Cardiac fibroblast (primary cell): Measurements from ENCODE around the gene ZCCHC7.

Experiments used
- DNase-seq, 2 donors: peaks; one replicate each; pipeline versions ENCODE4 v3.0.0 to v3.0.0-alpha.2; 2010; ENCODE audit warnings: low read depth in 2 of 2
- H3K4me3 ChIP-seq, 2 donors: replicated peaks in 1 of 2; 1 replicate in 1 of 2; 2 replicates in 1 of 2; pipeline ENCODE4 v1.5.1; 2011; ENCODE audit warnings: low read depth in 2 of 2, low read length in 2 of 2, mild to moderate bottlenecking in 2 of 2, moderate library complexity in 1 of 2
- CTCF ChIP-seq: IDR thresholded peaks from one replicate; pipeline ENCODE4 v1.5.1; 2011; ENCODE audit warnings: low read depth, mild to moderate bottlenecking, low read length, inconsistent platforms

The ZCCHC7 gene

GRCh38 chr9:37348917-37349316, 228.5 kb downstream of the ZCCHC7 start:
- DNase-seq: no peak
- no peak for TF ChIP-seq CTCF

GRCh38 chr9:37350486-37351190, 230.3 kb downstream of the ZCCHC7 start:
- peak in 1 of 2 donors; percentile 46 for DNase-seq
- no peak for TF ChIP-seq CTCF
- H3K4me3 ChIP-seq: no peak overlapping the region

More at GRCh38 chr9:37348917-37349316, 228.5 kb downstream of the ZCCHC7 start:
- H3K4me3 ChIP-seq: no peak overlapping the region

- no peak for DNase-seq
- no peak overlapping the region for H3K4me3 ChIP-seq
- TF ChIP-seq CTCF: no peak
These were observed 233.4 kb downstream of the ZCCHC7 start for GRCh38 chr9:37353791-37354190.

GRCh38 chr9:37362430-37362829, 242.1 kb downstream of the ZCCHC7 start:
- no peak for DNase-seq
- no peak overlapping the region for H3K4me3 ChIP-seq
- TF ChIP-seq CTCF: no peak

GRCh38 chr9:37363124-37363523, 242.8 kb downstream of the ZCCHC7 start:
- no peak for TF ChIP-seq CTCF
- no peak for DNase-seq
- H3K4me3 ChIP-seq: no peak overlapping the region

GRCh38 chr9:37364136-37364535, 243.8 kb downstream of the ZCCHC7 start:
- no peak for TF ChIP-seq CTCF
- no peak overlapping the region for H3K4me3 ChIP-seq
- no peak for DNase-seq
